ENCODE measurements around the gene MAPK8.

The MAPK8 gene

GRCh38 chr10:48459270-48460150, 153.0 kb downstream of the MAPK8 start:
- in situ Hi-C loops (cut with MboI; ENCODE audit: low sequenced_read_pairs), result no loop called here

GRCh38 chr10:48460182-48460581, 153.7 kb downstream of the MAPK8 start:
- in situ Hi-C loops (cut with MboI; ENCODE audit: low sequenced_read_pairs), result no loop called here

GRCh38 chr10:48461623-48462481, 155.4 kb downstream of the MAPK8 start:
- in situ Hi-C loops (cut with MboI; ENCODE audit: low sequenced_read_pairs), result no loop called here

GRCh38 chr10:48462482-48463020, 156.1 kb downstream of the MAPK8 start:
- in situ Hi-C loops (cut with MboI; ENCODE audit: low sequenced_read_pairs), result no loop called here

GRCh38 chr10:48463318-48464003, 157.0 kb downstream of the MAPK8 start:
- in situ Hi-C loops (cut with MboI; ENCODE audit: low sequenced_read_pairs), result no loop called here

GRCh38 chr10:48464121-48464870, 157.8 kb downstream of the MAPK8 start:
- in situ Hi-C loops (cut with MboI; ENCODE audit: low sequenced_read_pairs), result no loop called here

GRCh38 chr10:48464871-48465736, 158.6 kb downstream of the MAPK8 start:
- in situ Hi-C loops (cut with MboI; ENCODE audit: low sequenced_read_pairs), result no loop called here

- in situ Hi-C loops (cut with MboI; ENCODE audit: low sequenced_read_pairs), result no loop called here
These were observed 159.5 kb downstream of the MAPK8 start for GRCh38 chr10:48465860-48466521.

GRCh38 chr10:48466611-48467240, 160.2 kb downstream of the MAPK8 start:
- in situ Hi-C loops (cut with MboI; ENCODE audit: low sequenced_read_pairs), result no loop called here

GRCh38 chr10:48467669-48468068, 161.2 kb downstream of the MAPK8 start:
- in situ Hi-C loops (cut with MboI; ENCODE audit: low sequenced_read_pairs), result no loop called here

GRCh38 chr10:48468130-48468790, 161.8 kb downstream of the MAPK8 start:
- in situ Hi-C loops (cut with MboI; ENCODE audit: low sequenced_read_pairs), result no loop called here

- in situ Hi-C loops (cut with MboI; ENCODE audit: low sequenced_read_pairs), result no loop called here
These were observed 162.5 kb downstream of the MAPK8 start for GRCh38 chr10:48468866-48469511.

- in situ Hi-C loops (cut with MboI; ENCODE audit: low sequenced_read_pairs), result no loop called here
These were observed 163.1 kb downstream of the MAPK8 start for GRCh38 chr10:48469516-48470020.

- in situ Hi-C loops (cut with MboI; ENCODE audit: low sequenced_read_pairs), result no loop called here
These were observed 163.8 kb downstream of the MAPK8 start for GRCh38 chr10:48470115-48470892.

- in situ Hi-C loops (cut with MboI; ENCODE audit: low sequenced_read_pairs), result no loop called here
These were observed 164.7 kb downstream of the MAPK8 start for GRCh38 chr10:48470893-48471805.

All from HL-60/S4 (cell line).